ENCODE data around the gene PLEKHA6. TPM values are rescaled to one million over a fixed set of nuclear protein-coding genes. Genes with fewer than 3 reads are reported as not detected.

PLEKHA6 gene
- total RNA-seq, 1 experiment from 2014 or later, result 5.5 TPM

DNA sequence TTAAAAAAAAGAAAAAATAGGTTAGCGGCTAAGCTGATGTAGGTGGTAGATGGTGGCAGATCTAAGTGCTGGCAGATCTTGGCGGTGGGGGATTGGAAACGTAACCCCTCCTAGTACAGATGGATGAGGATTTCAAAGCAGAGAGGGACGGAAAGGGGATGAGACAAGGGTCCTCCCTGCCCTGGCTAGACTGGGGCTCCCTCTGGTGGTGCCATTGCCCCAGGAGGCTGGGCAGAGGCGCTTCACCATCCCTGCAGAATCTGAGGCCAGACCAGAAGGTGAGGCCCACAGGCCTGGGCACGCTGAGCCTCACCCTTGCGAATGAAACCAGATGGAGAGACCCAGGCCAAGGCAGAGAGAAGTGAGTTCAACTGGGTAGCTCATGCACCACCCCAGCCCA, 7.0 kb upstream of the PLEKHA6 start:
- ATAC-seq (peak; percentile 65), DNase-seq (ENCODE audit: low read depth, low spot score) (no peak)
- Histone ChIP-seq H3K4me3 (ENCODE audit: low read depth in 2 of 2, low read length in 2 of 2) (no peak overlapping the region), H3K36me3 (ENCODE audit: control insufficient read depth, insufficient read depth, low read length) (no peaks in the 10 kb centered on the region), H3K9me3 (ENCODE audit: control insufficient read depth, insufficient read depth, low read depth, low read length) (no peaks in the 10 kb centered on the region), H3K27ac (ENCODE audit: low read length) (no peak overlapping the region), H3K27me3 (ENCODE audit: control insufficient read depth, insufficient read depth, low read length) (no peaks in the 10 kb centered on the region), H3K4me1 (ENCODE audit: control insufficient read depth, insufficient read depth, low read length) (peaks cover 5% of the 10 kb centered on the region; the same call in 1 of the 2 replicates)
- intact Hi-C loops (cut with micrococcal nuclease; ENCODE audit: unreplicated experiment), result loop anchor here (10.0 kb wide), 2 partner anchors 112 to 502 kb away; partner anchors contain the start of gene SNRPE
- in situ Hi-C loops (cut with HindIII; ENCODE audit: low pct_unique_long_range_greater_than_20kb, low sequenced_read_pairs), result no loop called here
- TF ChIP-seq, protein P1, sequence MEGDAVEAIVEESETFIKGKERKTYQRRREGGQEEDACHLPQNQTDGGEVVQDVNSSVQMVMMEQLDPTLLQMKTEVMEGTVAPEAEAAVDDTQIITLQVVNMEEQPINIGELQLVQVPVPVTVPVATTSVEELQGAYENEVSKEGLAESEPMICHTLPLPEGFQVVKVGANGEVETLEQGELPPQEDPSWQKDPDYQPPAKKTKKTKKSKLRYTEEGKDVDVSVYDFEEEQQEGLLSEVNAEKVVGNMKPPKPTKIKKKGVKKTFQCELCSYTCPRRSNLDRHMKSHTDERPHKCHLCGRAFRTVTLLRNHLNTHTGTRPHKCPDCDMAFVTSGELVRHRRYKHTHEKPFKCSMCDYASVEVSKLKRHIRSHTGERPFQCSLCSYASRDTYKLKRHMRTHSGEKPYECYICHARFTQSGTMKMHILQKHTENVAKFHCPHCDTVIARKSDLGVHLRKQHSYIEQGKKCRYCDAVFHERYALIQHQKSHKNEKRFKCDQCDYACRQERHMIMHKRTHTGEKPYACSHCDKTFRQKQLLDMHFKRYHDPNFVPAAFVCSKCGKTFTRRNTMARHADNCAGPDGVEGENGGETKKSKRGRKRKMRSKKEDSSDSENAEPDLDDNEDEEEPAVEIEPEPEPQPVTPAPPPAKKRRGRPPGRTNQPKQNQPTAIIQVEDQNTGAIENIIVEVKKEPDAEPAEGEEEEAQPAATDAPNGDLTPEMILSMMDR (IDR thresholded peaks at IDR 0.05), result peak; percentile 80
- no peak for TF ChIP-seq POLR2AphosphoS5 (IDR thresholded peaks at IDR 0.05; ENCODE audit: low read depth, low read length)
- POLR2A ChIA-PET, result no interaction called here
- BruUV-seq (replicated peaks), result no TSS peak
- CTCF ChIA-PET, result interaction anchor here (0.6 to 0.8 kb wide), 2 partner anchors 136 to 1029 kb away, joined by 3 to 9 read pairs; no protein-coding TSS in a partner anchor

DNA sequence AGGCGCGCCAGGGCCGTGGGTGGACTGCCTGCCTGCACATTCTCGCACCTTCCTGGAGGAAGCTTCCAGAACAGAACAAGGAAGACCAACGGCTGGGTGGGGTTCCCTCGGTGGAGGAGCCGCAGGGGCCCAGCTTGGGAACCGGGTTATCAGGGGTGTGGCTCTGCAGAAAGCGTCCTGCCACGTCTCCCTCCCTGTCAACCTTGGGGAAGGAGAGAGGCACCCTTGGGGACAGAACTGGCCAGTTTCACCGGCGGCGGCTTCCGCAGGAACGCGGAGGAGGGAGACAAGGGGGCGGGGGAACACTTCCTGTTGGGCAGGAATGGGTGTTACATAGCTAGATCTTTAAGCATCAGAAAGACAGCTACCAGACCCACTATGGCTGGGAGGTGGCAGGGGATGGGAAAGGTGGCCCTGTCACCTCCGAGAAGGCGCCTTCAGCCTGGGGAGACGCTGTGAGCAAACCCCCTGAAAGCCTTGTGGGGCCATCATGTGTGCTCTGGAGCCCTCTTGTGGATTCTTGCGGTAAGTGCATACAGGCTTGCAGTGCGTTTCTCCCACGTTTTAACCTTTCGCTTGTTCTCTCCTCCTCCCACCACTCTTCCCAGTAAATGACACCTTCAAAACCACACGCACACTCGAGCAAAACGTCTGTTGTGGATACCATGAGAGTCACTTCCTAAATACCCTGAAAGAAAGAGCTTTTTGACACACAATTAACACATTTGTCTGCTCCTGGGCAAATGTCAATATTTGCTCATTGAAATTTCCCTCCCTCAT, 3.8 kb upstream of the PLEKHA6 start:
- in situ Hi-C loops (cut with HindIII; ENCODE audit: low pct_unique_long_range_greater_than_20kb, low sequenced_read_pairs), result no loop called here
- peak overlapping the region; percentile 19 to 52 for H3K4me3 ChIP-seq (ENCODE audit: low read depth in 2 of 2, low read length in 2 of 2)
- DNase-seq (ENCODE audit: low read depth, low spot score), result peak; percentile 71
- peak overlapping the region; percentile 51 for H3K27ac ChIP-seq (ENCODE audit: low read length)
- BruUV-seq (replicated peaks), result no TSS peak
- TF ChIP-seq, protein P1 (IDR thresholded peaks at IDR 0.05), result peak; percentile 96
- TF ChIP-seq SIN3A (IDR thresholded peaks at IDR 0.05; ENCODE audit: borderline replicate concordance, insufficient read depth, low read depth, low read length), result no peak
- TF ChIP-seq POLR2AphosphoS5 (IDR thresholded peaks at IDR 0.05; ENCODE audit: low read depth, low read length), result no peak
- no peak for TF ChIP-seq TCF7L2 (IDR thresholded peaks at IDR 0.05; ENCODE audit: low read depth, low read length)
- TF ChIP-seq, protein P2, sequence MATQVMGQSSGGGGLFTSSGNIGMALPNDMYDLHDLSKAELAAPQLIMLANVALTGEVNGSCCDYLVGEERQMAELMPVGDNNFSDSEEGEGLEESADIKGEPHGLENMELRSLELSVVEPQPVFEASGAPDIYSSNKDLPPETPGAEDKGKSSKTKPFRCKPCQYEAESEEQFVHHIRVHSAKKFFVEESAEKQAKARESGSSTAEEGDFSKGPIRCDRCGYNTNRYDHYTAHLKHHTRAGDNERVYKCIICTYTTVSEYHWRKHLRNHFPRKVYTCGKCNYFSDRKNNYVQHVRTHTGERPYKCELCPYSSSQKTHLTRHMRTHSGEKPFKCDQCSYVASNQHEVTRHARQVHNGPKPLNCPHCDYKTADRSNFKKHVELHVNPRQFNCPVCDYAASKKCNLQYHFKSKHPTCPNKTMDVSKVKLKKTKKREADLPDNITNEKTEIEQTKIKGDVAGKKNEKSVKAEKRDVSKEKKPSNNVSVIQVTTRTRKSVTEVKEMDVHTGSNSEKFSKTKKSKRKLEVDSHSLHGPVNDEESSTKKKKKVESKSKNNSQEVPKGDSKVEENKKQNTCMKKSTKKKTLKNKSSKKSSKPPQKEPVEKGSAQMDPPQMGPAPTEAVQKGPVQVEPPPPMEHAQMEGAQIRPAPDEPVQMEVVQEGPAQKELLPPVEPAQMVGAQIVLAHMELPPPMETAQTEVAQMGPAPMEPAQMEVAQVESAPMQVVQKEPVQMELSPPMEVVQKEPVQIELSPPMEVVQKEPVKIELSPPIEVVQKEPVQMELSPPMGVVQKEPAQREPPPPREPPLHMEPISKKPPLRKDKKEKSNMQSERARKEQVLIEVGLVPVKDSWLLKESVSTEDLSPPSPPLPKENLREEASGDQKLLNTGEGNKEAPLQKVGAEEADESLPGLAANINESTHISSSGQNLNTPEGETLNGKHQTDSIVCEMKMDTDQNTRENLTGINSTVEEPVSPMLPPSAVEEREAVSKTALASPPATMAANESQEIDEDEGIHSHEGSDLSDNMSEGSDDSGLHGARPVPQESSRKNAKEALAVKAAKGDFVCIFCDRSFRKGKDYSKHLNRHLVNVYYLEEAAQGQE (IDR thresholded peaks at IDR 0.05; ENCODE audit: insufficient read depth in 1 of 2, low read depth in 2 of 2, low read length in 1 of 2), result no peak
- no peaks in the 10 kb centered on the region for H3K27me3 ChIP-seq (ENCODE audit: control insufficient read depth, insufficient read depth, low read length)
- intact Hi-C loops (cut with micrococcal nuclease; ENCODE audit: unreplicated experiment), result loop anchor here (1.0 to 10.0 kb wide), 4 partner anchors 109 to 499 kb away; partner anchors contain the start of gene SNRPE
- CTCF ChIA-PET, result interaction anchor here (0.6 to 1.6 kb wide), 7 partner anchors 13 to 234 kb away, joined by 3 to 21 read pairs (median 4); no protein-coding TSS in a partner anchor
- no peaks in the 10 kb centered on the region for H3K9me3 ChIP-seq (ENCODE audit: control insufficient read depth, insufficient read depth, low read depth, low read length)
- POLR2A ChIA-PET, result interaction anchor here (0.5 kb wide), 1 partner anchor 73 kb away, joined by 3 read pairs; no protein-coding TSS in a partner anchor
- peak; percentile 79 for ATAC-seq
- H3K36me3 ChIP-seq (ENCODE audit: control insufficient read depth, insufficient read depth, low read length), result no peaks in the 10 kb centered on the region
- peaks cover 5% of the 10 kb centered on the region; the same call in 1 of the 2 replicates for H3K4me1 ChIP-seq (ENCODE audit: control insufficient read depth, insufficient read depth, low read length)

Data from Panc1 (cell line).